OCI-LY7 (cell line): ENCODE data around the gene BAIAP2L1. TPM values are rescaled to one million over a fixed set of nuclear protein-coding genes. Genes with fewer than 3 reads are reported as not detected.

Experiments used
- BruUV-seq: library from RNA; stranded (reverse); fragments of 400-500 nt; replicated peaks from 2 replicates; lab custom pipeline; 2021; lab: Mats Ljungman, UMichigan
- CTCF ChIA-PET: fragments of 300-600 bp; sonication (Branson Sonifier 250); formaldehyde crosslinking; loops from one replicate; lab custom pipeline; 2022; ENCODE audit warnings: antibody characterized with exemption; ENCODE audit not compliant: unreplicated experiment; lab: Charles Lee
- POLR2A ChIA-PET: fragments of 300-600 bp; sonication (Branson Sonifier 250); formaldehyde crosslinking; loops from one replicate; lab custom pipeline; 2022; ENCODE audit warnings: antibody characterized with exemption; lab: Charles Lee
- DNase-seq: peaks from one replicate; pipeline ENCODE4 v3.0.0-alpha.2; 2015; ENCODE audit warnings: low spot score
- H2AFZ ChIP-seq: fragments of 200-600 bp; sonication (generic), shearing (Covaris generic); 2 replicates; pipeline ENCODE4 v1.6.1; 2014; ENCODE audit warnings: mild to moderate bottlenecking, antibody characterized with exemption, low read length, moderate library complexity
- H3K27ac ChIP-seq: fragments of 200-600 bp; sonication (generic); 2 replicates; pipeline ENCODE4 v1.5.1; 2014; ENCODE audit warnings: mixed run types, low read depth, mild to moderate bottlenecking, moderate library complexity, low read length, inconsistent platforms; ENCODE audit not compliant: poor library complexity, severe bottlenecking
- H3K36me3 ChIP-seq: fragments of 200-600 bp; sonication (generic); 2 replicates; pipeline ENCODE4 v1.6.1; 2014; ENCODE audit warnings: mild to moderate bottlenecking, antibody characterized with exemption, low read length, moderate library complexity, mixed read lengths; ENCODE audit not compliant: insufficient read depth
- H3K4me1 ChIP-seq: fragments of 200-600 bp; sonication (generic); 2 replicates; pipeline ENCODE4 v1.5.1; 2014; ENCODE audit warnings: mild to moderate bottlenecking, low read length; ENCODE audit not compliant: insufficient read depth, poor library complexity, severe bottlenecking
- H3K4me2 ChIP-seq: fragments of 200-600 bp; sonication (generic); 2 replicates; pipeline ENCODE4 v1.6.1; 2014; ENCODE audit warnings: mild to moderate bottlenecking, low read length
- H3K4me3 ChIP-seq: fragments of 200-600 bp; sonication (generic); 2 replicates; pipeline ENCODE4 v1.5.1; 2014; ENCODE audit warnings: mild to moderate bottlenecking, low read depth, low read length; ENCODE audit not compliant: poor library complexity, severe bottlenecking
- H3K79me2 ChIP-seq: fragments of 200-600 bp; sonication (generic); 2 replicates; pipeline ENCODE4 v1.6.1; 2016; ENCODE audit warnings: low read depth, mild to moderate bottlenecking, low read length, moderate library complexity, mixed read lengths; ENCODE audit not compliant: insufficient read depth
- H3K9me2 ChIP-seq: fragments of 200-600 bp; sonication (generic); 2 replicates; pipeline ENCODE4 v1.6.1; 2016; ENCODE audit warnings: mild to moderate bottlenecking, low read length, mixed read lengths; ENCODE audit not compliant: insufficient read depth
- H3K9me3 ChIP-seq: fragments of 200-600 bp; sonication (generic); 2 replicates; pipeline ENCODE4 v1.6.1; 2014; ENCODE audit warnings: mild to moderate bottlenecking, mixed run types, low read length, mixed read lengths
- H4K20me1 ChIP-seq: fragments of 200-600 bp; sonication (generic); 2 replicates; pipeline ENCODE4 v1.6.1; 2014; ENCODE audit warnings: mild to moderate bottlenecking, antibody characterized with exemption, low read length, moderate library complexity, mixed read lengths; ENCODE audit not compliant: insufficient read depth
- EZH2phosphoT487 ChIP-seq: fragments of 200-600 bp; sonication (generic); IDR thresholded peaks from 2 replicates; pipeline ENCODE4 v1.6.1; 2018; ENCODE audit warnings: low read depth, borderline replicate concordance, mild to moderate bottlenecking, mixed run types, antibody characterized with exemption, low read length, moderate library complexity, mixed read lengths
- intact Hi-C: fragments of 100-400 bp; cut with micrococcal nuclease; formaldehyde crosslinking; loops from one replicate; pipeline ENCODE4 v1.10.0; 2022; ENCODE audit not compliant: unreplicated experiment
- total RNA-seq, 2 experiments: library from RNA; depleted of rRNA in 1 of 2; stranded (reverse); fragments of >200 nt in 1 of 2; shearing (Covaris generic) in 1 of 2; gene quantifications; 2 replicates each; pipeline ENCODE4 v1.2.3, GENCODE V29; 2014 to 2022
- TF ChIP-seq, protein P1 (sequence below): fragments of 200-600 bp; sonication (generic); conservative IDR thresholded peaks from 2 replicates; pipeline ENCODE4 v1.5.1; 2014; ENCODE audit warnings: mild to moderate bottlenecking, antibody characterized with exemption, low read length, moderate library complexity, mixed read lengths

Gene BAIAP2L1
- total RNA-seq, 2 experiments from 2014 or later: not detected

DNA sequence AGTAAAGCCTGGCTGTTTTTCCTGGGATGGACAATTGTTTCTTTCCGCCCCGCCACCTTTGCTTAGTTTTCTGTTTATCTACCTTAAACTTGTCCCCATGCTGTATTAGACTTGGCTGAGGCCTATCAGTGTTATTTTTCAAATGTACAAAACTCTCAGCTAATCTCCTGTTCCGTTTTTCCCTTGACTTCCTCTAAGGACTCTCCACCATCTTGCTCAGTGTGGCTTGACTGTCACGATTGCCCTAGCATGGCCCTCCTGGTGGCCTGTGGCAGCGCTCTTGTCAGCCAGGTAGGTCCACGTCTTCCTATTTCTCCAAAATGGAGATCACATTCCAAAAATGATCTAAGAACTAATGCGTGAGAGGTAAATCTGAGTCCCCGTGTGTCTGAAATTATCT is 36.7 kb downstream of the BAIAP2L1 start:
- Histone ChIP-seq H3K36me3 (no peaks in the 10 kb centered on the region), H3K27ac (no peak overlapping the region), H3K9me2 (no peaks in the 10 kb centered on the region), H4K20me1 (no peaks in the 10 kb centered on the region), H2AFZ (no peak overlapping the region), H3K4me2 (no peak overlapping the region), H3K4me3 (no peak overlapping the region), H3K9me3 (no peaks in the 10 kb centered on the region), H3K79me2 (no peaks in the 10 kb centered on the region), H3K4me1 (no peaks in the 10 kb centered on the region)
- BruUV-seq: no TSS peak
- DNase-seq: no peak
- CTCF ChIA-PET: no interaction called here
- intact Hi-C loops: no loop called here
- POLR2A ChIA-PET: no interaction called here
- TF ChIP-seq, protein P1, sequence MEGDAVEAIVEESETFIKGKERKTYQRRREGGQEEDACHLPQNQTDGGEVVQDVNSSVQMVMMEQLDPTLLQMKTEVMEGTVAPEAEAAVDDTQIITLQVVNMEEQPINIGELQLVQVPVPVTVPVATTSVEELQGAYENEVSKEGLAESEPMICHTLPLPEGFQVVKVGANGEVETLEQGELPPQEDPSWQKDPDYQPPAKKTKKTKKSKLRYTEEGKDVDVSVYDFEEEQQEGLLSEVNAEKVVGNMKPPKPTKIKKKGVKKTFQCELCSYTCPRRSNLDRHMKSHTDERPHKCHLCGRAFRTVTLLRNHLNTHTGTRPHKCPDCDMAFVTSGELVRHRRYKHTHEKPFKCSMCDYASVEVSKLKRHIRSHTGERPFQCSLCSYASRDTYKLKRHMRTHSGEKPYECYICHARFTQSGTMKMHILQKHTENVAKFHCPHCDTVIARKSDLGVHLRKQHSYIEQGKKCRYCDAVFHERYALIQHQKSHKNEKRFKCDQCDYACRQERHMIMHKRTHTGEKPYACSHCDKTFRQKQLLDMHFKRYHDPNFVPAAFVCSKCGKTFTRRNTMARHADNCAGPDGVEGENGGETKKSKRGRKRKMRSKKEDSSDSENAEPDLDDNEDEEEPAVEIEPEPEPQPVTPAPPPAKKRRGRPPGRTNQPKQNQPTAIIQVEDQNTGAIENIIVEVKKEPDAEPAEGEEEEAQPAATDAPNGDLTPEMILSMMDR: no peak
- no peak for TF ChIP-seq EZH2phosphoT487

DNA sequence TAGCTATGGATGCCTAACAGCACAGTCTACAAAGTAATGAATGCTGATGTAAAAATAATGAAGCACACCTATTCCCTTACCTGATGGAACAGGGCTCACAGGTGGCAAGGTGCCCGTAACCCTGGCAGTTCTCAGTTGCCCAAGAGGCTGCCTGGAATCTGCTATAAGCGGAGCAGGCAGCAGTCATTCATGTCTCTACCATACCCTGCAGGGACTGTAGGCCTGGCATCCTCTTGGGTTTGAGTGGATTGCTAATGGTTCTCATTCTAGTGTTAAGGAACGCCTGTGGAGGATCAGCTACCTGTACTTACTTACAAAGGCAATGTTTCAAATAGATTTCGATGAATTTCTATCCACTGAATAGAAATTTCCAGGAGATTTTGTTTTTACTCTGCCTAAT is 38.4 kb downstream of the BAIAP2L1 start:
- Histone ChIP-seq H3K4me3 (no peak overlapping the region), H3K79me2 (no peaks in the 10 kb centered on the region), H3K4me1 (no peaks in the 10 kb centered on the region), H4K20me1 (no peaks in the 10 kb centered on the region), H3K9me2 (no peaks in the 10 kb centered on the region), H3K27ac (no peak overlapping the region), H3K36me3 (no peaks in the 10 kb centered on the region), H3K4me2 (no peak overlapping the region), H2AFZ (no peak overlapping the region), H3K9me3 (no peaks in the 10 kb centered on the region)
- TF ChIP-seq, protein P1: no peak
- no peak for TF ChIP-seq EZH2phosphoT487
- intact Hi-C loops: no loop called here
- DNase-seq: no peak
- BruUV-seq: no TSS peak
- CTCF ChIA-PET: no interaction called here
- POLR2A ChIA-PET: no interaction called here

DNA sequence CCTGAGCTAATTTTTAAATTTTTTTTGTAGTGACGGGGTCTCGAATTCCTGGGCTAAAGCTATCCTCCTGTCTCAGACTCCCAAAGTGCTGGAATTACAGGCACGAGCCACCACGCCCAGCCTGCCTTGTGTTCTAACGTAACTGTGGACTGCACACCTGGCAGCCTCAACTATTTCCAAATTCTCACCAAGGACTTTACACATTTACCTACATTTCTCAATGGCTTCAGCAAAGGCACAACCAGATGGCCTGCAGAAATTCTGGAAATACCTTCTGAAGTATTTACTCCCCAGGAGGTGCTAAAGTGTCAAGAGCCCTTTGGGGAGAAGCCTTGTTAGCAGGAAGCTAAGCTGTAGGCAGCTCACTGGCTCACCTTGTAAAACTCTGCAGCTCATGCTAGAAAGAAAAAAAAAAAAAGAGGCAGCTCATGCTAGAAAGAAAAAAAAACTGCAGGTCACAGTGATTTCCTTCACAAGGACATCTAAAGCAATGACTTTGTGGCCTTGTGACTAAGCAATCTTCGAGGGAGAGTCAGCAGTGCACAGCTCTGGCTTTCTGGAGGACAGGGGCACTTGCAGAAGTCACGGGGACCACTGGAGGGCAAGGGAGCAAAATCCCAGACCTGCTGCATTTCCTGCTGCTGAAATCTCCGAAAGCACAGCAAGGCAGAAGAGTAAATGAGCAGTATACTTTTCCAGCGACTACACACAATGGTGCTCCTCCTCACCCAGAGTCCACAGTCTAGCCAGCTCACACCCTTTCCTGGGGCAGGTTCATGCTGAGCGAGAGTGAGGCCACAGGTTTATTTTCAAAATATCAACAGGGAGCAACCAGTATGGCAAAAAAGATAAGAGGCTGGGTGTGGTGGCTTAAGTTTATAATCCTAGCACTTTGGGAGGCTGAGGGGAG is 40.4 kb downstream of the BAIAP2L1 start:
- POLR2A ChIA-PET: interaction anchor here (0.5 to 0.9 kb wide), 4 partner anchors 10 to 192 kb away, joined by 3 to 5 read pairs (median 4); no protein-coding TSS in a partner anchor
- Histone ChIP-seq H3K79me2 (no peaks in the 10 kb centered on the region), H3K9me2 (no peaks in the 10 kb centered on the region), H4K20me1 (no peaks in the 10 kb centered on the region), H3K4me2 (no peak overlapping the region), H2AFZ (no peak overlapping the region), H3K9me3 (no peaks in the 10 kb centered on the region), H3K4me1 (no peaks in the 10 kb centered on the region), H3K27ac (no peak overlapping the region), H3K36me3 (no peaks in the 10 kb centered on the region), H3K4me3 (no peak overlapping the region)
- TF ChIP-seq EZH2phosphoT487: no peak
- TF ChIP-seq, protein P1: no peak
- BruUV-seq: no TSS peak
- CTCF ChIA-PET: no interaction called here
- DNase-seq: no peak
- intact Hi-C loops: no loop called here
